TTC549 (cell line): ENCODE measurements around the gene CHP2.
"Not testable (repeated sequence)": the region's sequence is repeated elsewhere in the genome, so short reads cannot be mapped to it uniquely, and the experiment has no call there.

ENCODE experiments used
- FAIRE-seq: peaks from 2 replicates; lab custom pipeline; 2012; peaks lifted over from hg19 to GRCh38; lab: Jason Lieb, UNC

CHP2 gene

GRCh38 chr16:23745263-23745662 is 9.6 kb upstream of the CHP2 start:
- FAIRE-seq, result no peak

GRCh38 chr16:23748630-23749029 is 6.2 kb upstream of the CHP2 start:
- no peak for FAIRE-seq

- not testable (repeated sequence) for FAIRE-seq
Measured at GRCh38 chr16:23751053-23751452, 3.8 kb upstream of the CHP2 start.

- no peak for FAIRE-seq
Measured at GRCh38 chr16:23753908-23754593, 775 bp upstream of the CHP2 start.

DNA sequence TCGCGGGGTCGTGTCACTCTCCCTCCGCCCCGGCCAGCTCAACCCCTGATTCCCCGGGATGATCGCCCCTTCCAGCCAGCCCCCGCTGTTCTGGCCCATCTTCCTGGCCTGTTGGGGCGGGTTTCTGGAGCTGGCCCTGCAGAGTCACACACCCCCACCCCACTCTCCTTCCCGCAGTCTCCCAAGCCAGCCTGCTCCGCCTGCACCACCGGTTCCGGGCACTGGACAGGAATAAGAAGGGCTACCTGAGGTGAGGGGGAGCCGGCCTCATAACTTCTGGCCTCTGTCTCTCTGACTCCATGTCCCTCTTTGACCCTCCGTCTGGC is 621 bp downstream of the CHP2 start:
- no peak for FAIRE-seq

DNA sequence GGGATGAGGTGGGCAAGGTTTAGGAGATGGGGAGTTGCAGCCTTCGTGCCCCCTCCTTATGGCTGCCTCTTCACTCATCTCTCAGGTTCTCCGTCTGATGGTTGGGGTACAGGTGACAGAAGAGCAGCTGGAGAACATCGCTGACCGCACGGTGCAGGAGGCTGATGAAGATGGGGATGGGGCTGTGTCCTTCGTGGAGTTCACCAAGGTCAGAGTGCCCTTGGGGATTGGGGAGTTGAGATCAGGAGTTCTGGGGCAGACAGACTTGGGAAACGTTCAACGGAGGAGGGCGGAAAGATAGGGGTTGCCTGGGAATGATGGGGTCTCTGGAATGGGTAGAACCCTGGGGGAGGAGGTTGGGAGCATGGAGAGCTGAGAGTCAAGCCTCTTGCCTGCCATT is 2.3 kb downstream of the CHP2 start:
- no peak for FAIRE-seq

GRCh38 chr16:23757937-23758619 is 3.3 kb downstream of the CHP2 start:
- FAIRE-seq, result no peak

DNA sequence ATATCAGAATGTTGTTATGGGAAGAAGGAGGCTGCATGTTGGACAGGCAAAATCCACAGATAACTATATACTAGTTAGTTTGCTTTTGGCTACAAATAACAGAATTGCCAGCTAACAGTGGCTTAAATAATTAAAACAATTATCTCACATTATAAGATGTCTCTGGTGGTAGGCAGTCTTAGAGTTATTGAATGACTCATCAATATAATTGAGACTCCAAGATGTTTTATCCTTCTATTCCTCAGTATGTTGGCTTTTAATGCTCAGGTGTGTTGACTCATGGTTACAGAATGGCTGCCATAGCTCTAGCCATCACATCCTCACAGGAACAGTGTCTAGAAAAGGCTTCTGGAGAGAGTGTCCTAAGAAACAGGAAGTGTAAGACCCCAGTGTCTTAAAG is 11.1 kb downstream of the CHP2 start:
- FAIRE-seq, result no peak

DNA sequence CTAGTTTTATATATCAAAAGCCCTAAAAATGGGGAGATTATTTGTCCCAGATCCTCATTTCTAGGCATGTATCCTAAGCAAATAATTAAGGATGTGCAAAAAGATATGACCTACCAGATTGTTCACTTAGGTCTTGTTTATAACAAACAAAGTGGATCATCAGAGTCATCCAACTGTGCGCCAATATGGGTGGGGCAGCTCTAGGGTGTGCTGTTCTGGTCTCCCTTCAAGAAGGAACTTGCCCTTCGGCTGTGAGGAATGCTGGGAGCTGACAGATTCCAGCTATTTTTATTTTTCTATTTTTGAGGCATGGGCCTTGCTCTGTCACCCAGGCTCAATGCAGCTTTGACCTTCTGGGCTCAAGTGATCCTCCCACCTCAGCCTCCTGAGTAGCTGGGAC is 13.8 kb downstream of the CHP2 start:
- FAIRE-seq, result no peak

GRCh38 chr16:23771027-23771426 is 16.2 kb downstream of the CHP2 start:
- no peak for FAIRE-seq

GRCh38 chr16:23771642-23772041 is 16.8 kb downstream of the CHP2 start:
- FAIRE-seq, result no peak

- FAIRE-seq, result no peak
Measured at GRCh38 chr16:23773339-23773738, 18.5 kb downstream of the CHP2 start.

- FAIRE-seq, result no peak
Measured at GRCh38 chr16:23781176-23781575, 26.4 kb downstream of the CHP2 start.

GRCh38 chr16:23784811-23785447 is 30.1 kb downstream of the CHP2 start:
- no peak for FAIRE-seq

- no peak for FAIRE-seq
Measured at GRCh38 chr16:23785842-23786241, 31.0 kb downstream of the CHP2 start.

- FAIRE-seq, result no peak
Measured at GRCh38 chr16:23786964-23787561, 32.2 kb downstream of the CHP2 start.

GRCh38 chr16:23788685-23789084 is 33.9 kb downstream of the CHP2 start:
- no peak for FAIRE-seq

DNA sequence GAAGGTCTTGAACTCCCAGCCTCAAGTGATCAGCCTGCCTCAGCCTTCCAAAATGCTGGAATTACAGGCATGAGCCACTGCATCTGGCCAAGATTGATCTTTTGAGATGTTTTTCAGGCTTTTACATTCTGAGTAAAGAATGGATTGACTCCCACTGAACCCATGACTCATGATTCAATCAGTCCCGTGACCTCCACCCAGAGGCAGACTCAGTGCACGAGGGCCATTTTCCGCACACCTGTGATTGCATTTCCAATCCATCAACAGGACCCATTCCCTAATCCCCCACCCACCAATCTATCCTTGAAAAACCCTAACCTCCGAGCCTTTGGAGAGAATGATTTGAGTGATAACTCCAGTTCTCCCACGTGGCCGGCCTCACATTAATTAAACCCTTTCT is 40.6 kb downstream of the CHP2 start:
- FAIRE-seq, result no peak

- no peak for FAIRE-seq
Measured at GRCh38 chr16:23796941-23797340, 42.1 kb downstream of the CHP2 start.

- no peak for FAIRE-seq
Measured at GRCh38 chr16:23801378-23801777, 46.6 kb downstream of the CHP2 start.

DNA sequence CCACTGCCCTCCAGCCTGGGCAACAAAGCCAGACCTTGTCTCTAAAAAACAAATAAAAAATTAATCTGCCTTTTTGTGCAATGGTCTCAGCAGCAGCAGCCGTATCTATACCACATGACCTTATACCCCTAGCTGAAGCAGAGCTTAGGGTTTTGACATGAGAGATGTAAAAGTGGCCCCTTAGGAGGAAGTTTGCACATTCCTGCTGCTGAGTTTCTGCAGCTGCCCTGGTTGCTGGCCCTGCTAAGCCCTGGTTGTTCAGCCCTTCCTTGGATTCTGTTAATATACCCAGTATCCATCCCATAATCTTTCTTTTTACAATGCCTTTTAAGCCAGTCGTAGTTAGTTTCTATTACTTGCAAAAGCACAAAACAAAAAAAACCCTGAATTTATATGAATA is 48.0 kb downstream of the CHP2 start:
- FAIRE-seq, result no peak

- FAIRE-seq, result no peak
Measured at GRCh38 chr16:23803591-23804123, 48.8 kb downstream of the CHP2 start.

GRCh38 chr16:23807028-23807427 is 52.2 kb downstream of the CHP2 start:
- no peak for FAIRE-seq
